K562 (cell line): Measurements from ENCODE around the gene GALNT12. TPM values are rescaled to one million over a fixed set of nuclear protein-coding genes. Genes with fewer than 3 reads are reported as not detected.
A peak's percentile ranks its signal among the peaks of the same experiment; 100 is the strongest.

ENCODE experiments used
- FOXM1 ChIP-seq, 2 experiments: fragments of 450-650 bp in 1 of 2; sonication (generic) in 1 of 2; formaldehyde crosslinking in 1 of 2; IDR thresholded peaks; 2 replicates each; pipeline versions ENCODE4 v1.6.1 to v1.9.0; 2017 to 2022; ENCODE audit warnings: low read depth in 2 of 2, mild to moderate bottlenecking in 2 of 2, missing genetic modification reagents in 1 of 2, moderate library complexity in 1 of 2
- IFI16 ChIP-seq: fragments of 250-450 bp; sonication (Bioruptor Pico); IDR thresholded peaks from 2 replicates; pipeline ENCODE4 v2.1.2; 2022; ENCODE audit warnings: mild to moderate bottlenecking, inconsistent platforms
- MAZ ChIP-seq, 2 experiments: fragments of 450-650 bp in 1 of 2; sonication (generic) in 1 of 2; formaldehyde crosslinking; IDR thresholded peaks in 1 of 2; conservative IDR thresholded peaks in 1 of 2; 2 replicates each; pipeline versions ENCODE4 v1.4.0 to v1.5.0; 2020; ENCODE audit warnings: mild to moderate bottlenecking in 1 of 2, missing genetic modification reagents in 1 of 2
- RAD21 ChIP-seq, 2 experiments: fragments of 250-450 bp in 1 of 2; fragments of 450-650 bp in 1 of 2; sonication (Bioruptor Pico) in 1 of 2; formaldehyde crosslinking in 1 of 2; IDR thresholded peaks in 1 of 2; conservative IDR thresholded peaks in 1 of 2; 2 replicates each; pipeline versions ENCODE4 v1.4.0 to v1.8.0; 2020 to 2022; ENCODE audit warnings: mild to moderate bottlenecking in 2 of 2, moderate library complexity in 1 of 2
- SMC3 ChIP-seq: conservative IDR thresholded peaks from 2 replicates; pipeline ENCODE4 v1.6.1; 2011; ENCODE audit warnings: low read depth, low read length, improper control_type of control experiment; ENCODE audit not compliant: insufficient read depth
- YY1 ChIP-seq, 3 experiments: IDR thresholded peaks; 2 replicates each; pipeline ENCODE4 v1.6.1; 2011; ENCODE audit warnings: low read length in 2 of 3, mild to moderate bottlenecking in 2 of 3, moderate library complexity in 2 of 3, borderline replicate concordance in 1 of 3, control low read depth in 1 of 3, low read depth in 1 of 3; ENCODE audit not compliant: insufficient read depth in 3 of 3, insufficient replicate concordance in 2 of 3, control insufficient read depth in 1 of 3, insufficient read length in 1 of 3; ENCODE audit errors: extremely low read depth in 1 of 3
- ZBTB7A ChIP-seq: IDR thresholded peaks from 2 replicates; pipeline ENCODE4 v1.6.1; 2011; ENCODE audit warnings: low read depth, mild to moderate bottlenecking, low read length, moderate library complexity, borderline replicate concordance; ENCODE audit not compliant: control insufficient read depth
- ZNF121 ChIP-seq: sonication (generic); formaldehyde crosslinking; conservative IDR thresholded peaks from 2 replicates; pipeline ENCODE4 v1.8.0; 2022; ENCODE audit warnings: missing genetic modification reagents
- polyA plus RNA-seq, 8 experiments: library from polyadenylated mRNA; depleted of rRNA in 4 of 8; stranded (reverse) in 5 of 8; unstranded in 3 of 8; fragments of >200 nt; fragmentation: Nextera tagmentation in 2 of 8; fragmentation: Illumina TruSeq in 1 of 8; extraction: Ambion mirVana in 2 of 8; extraction: Trizol in 1 of 8; gene quantifications; 2 replicates each; pipeline versions ENCODE4 v1.2.1 to v1.2.3, GENCODE V29; 2011 to 2014; ENCODE audit warnings: inconsistent platforms in 1 of 8, missing spikeins in 1 of 8
- total RNA-seq, 7 experiments: library from RNA; depleted of rRNA in 6 of 7; stranded (reverse); fragments of >200 nt in 6 of 7; fragmentation: Illumina TruSeq in 2 of 7; extraction: Trizol in 2 of 7; gene quantifications; 2 replicates each; pipeline versions ENCODE4 v1.2.1 to v1.2.3, GENCODE V29; 2011 to 2021; ENCODE audit warnings: low replicate concordance in 1 of 7
- TF ChIP-seq, protein P1 (sequence below), 2 experiments: fragments of 450-650 bp; formaldehyde crosslinking in 1 of 2; IDR thresholded peaks; 2 replicates each; pipeline versions ENCODE4 v1.4.0 to v1.6.1; 2014 to 2020; ENCODE audit warnings: mild to moderate bottlenecking in 2 of 2, borderline replicate concordance in 1 of 2, low read depth in 1 of 2
- TF ChIP-seq, protein P2 (sequence below): fragments of 450-650 bp; formaldehyde crosslinking; IDR thresholded peaks from 2 replicates; pipeline ENCODE4 v1.4.0; 2020; ENCODE audit warnings: mild to moderate bottlenecking, moderate library complexity

GALNT12 gene
- total and polyA plus RNA-seq, 9 of the 15 experiments (the other 6 are each of a cell fraction or from before 2014, with no cell fraction given): 29.7 to 82.9 (median 44.2) TPM

GRCh38 chr9:98775831-98776441 lies 31.5 kb upstream of the GALNT12 start (continued):
- TF ChIP-seq, protein P1, sequence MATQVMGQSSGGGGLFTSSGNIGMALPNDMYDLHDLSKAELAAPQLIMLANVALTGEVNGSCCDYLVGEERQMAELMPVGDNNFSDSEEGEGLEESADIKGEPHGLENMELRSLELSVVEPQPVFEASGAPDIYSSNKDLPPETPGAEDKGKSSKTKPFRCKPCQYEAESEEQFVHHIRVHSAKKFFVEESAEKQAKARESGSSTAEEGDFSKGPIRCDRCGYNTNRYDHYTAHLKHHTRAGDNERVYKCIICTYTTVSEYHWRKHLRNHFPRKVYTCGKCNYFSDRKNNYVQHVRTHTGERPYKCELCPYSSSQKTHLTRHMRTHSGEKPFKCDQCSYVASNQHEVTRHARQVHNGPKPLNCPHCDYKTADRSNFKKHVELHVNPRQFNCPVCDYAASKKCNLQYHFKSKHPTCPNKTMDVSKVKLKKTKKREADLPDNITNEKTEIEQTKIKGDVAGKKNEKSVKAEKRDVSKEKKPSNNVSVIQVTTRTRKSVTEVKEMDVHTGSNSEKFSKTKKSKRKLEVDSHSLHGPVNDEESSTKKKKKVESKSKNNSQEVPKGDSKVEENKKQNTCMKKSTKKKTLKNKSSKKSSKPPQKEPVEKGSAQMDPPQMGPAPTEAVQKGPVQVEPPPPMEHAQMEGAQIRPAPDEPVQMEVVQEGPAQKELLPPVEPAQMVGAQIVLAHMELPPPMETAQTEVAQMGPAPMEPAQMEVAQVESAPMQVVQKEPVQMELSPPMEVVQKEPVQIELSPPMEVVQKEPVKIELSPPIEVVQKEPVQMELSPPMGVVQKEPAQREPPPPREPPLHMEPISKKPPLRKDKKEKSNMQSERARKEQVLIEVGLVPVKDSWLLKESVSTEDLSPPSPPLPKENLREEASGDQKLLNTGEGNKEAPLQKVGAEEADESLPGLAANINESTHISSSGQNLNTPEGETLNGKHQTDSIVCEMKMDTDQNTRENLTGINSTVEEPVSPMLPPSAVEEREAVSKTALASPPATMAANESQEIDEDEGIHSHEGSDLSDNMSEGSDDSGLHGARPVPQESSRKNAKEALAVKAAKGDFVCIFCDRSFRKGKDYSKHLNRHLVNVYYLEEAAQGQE (IDR thresholded peaks at IDR 0.05; ENCODE audit: borderline replicate concordance): peak; percentile 46; the same call in 1 of the 2 replicates
- TF ChIP-seq, protein P1 (CRISPR knock-in tag; IDR thresholded peaks at IDR 0.05; ENCODE audit: low read depth): no peak
- TF ChIP-seq FOXM1 (IDR thresholded peaks at IDR 0.05; ENCODE audit: low read depth): no peak
- TF ChIP-seq FOXM1 (CRISPR knock-in tag; IDR thresholded peaks at IDR 0.05; ENCODE audit: low read depth): no peak
- TF ChIP-seq MAZ (CRISPR knock-in tag; conservative IDR thresholded peaks at IDR 0.05 in 1 of 2, IDR thresholded peaks at IDR 0.05 in 1 of 2): peak in 1 of 2 experiments; percentile 57; a peak in 2 of 4 replicates
- no peak for TF ChIP-seq IFI16 (CRISPR knock-in tag)
- TF ChIP-seq ZBTB7A: peak; percentile 65; the same call in 1 of the 2 replicates
- TF ChIP-seq ZNF121 (CRISPR knock-in tag): peak; percentile 58; the same call in 1 of the 2 replicates
- TF ChIP-seq, protein P2, sequence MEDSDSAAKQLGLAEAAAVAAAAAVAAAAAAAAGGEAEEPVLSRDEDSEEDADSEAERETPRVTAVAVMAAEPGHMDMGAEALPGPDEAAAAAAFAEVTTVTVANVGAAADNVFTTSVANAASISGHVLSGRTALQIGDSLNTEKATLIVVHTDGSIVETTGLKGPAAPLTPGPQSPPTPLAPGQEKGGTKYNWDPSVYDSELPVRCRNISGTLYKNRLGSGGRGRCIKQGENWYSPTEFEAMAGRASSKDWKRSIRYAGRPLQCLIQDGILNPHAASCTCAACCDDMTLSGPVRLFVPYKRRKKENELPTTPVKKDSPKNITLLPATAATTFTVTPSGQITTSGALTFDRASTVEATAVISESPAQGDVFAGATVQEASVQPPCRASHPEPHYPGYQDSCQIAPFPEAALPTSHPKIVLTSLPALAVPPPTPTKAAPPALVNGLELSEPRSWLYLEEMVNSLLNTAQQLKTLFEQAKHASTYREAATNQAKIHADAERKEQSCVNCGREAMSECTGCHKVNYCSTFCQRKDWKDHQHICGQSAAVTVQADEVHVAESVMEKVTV (CRISPR knock-in tag): peak; percentile 47; the same call in 1 of the 2 replicates
- peak; percentile 70 for TF ChIP-seq SMC3
- TF ChIP-seq RAD21 (CRISPR knock-in tag; conservative IDR thresholded peaks at IDR 0.05 in 1 of 2, IDR thresholded peaks at IDR 0.05 in 1 of 2): peak; percentile 68 to 79
- peak in 1 of 3 experiments; percentile 10 for TF ChIP-seq YY1 (IDR thresholded peaks at IDR 0.05; ENCODE audit: borderline replicate concordance in 1 of 3, control insufficient read depth in 1 of 3, extremely low read depth in 1 of 3, insufficient read depth in 3 of 3, insufficient read length in 1 of 3, insufficient replicate concordance in 2 of 3, low read depth in 1 of 3, low read length in 2 of 3)
- TF ChIP-seq, all 486 proteins: peak for 13
